ENCODE results near the gene EDC3.
"Not testable (repeated sequence)": the region's sequence is repeated elsewhere in the genome, so short reads cannot be mapped to it uniquely, and the experiment has no call there.

EDC3 gene

GRCh38 chr15:74710319-74711094 lies 14.7 kb upstream of the EDC3 start:
- no peak for DNase-seq

- DNase-seq: no peak
Measured at GRCh38 chr15:74709892-74710291, 14.1 kb upstream of the EDC3 start.

- DNase-seq: no peak
Measured at GRCh38 chr15:74709011-74709410, 13.2 kb upstream of the EDC3 start.

- no peak for DNase-seq
Measured at GRCh38 chr15:74696808-74697207, 984 bp upstream of the EDC3 start.

- no peak for DNase-seq
Measured at GRCh38 chr15:74696398-74696729, 540 bp upstream of the EDC3 start.

GRCh38 chr15:74692327-74692726 lies 3.5 kb downstream of the EDC3 start:
- DNase-seq: no peak

- DNase-seq: no peak
Measured at GRCh38 chr15:74683758-74684157, 12.1 kb downstream of the EDC3 start.

- DNase-seq: no peak
Measured at GRCh38 chr15:74682954-74683353, 12.9 kb downstream of the EDC3 start.

- no peak for DNase-seq
Measured at GRCh38 chr15:74680456-74680855, 15.4 kb downstream of the EDC3 start.

GRCh38 chr15:74676801-74677200 lies 19.0 kb downstream of the EDC3 start:
- no peak for DNase-seq

- no peak for DNase-seq
Measured at GRCh38 chr15:74674161-74674560, 21.7 kb downstream of the EDC3 start.

GRCh38 chr15:74669627-74670026 lies 26.2 kb downstream of the EDC3 start:
- DNase-seq: no peak

- no peak for DNase-seq
Measured at GRCh38 chr15:74667975-74668374, 27.8 kb downstream of the EDC3 start.

GRCh38 chr15:74664670-74665069 lies 31.2 kb downstream of the EDC3 start:
- no peak for DNase-seq

- no peak for DNase-seq
Measured at GRCh38 chr15:74664028-74664616, 31.7 kb downstream of the EDC3 start.

- DNase-seq: no peak
Measured at GRCh38 chr15:74663303-74664027, 32.4 kb downstream of the EDC3 start.

- DNase-seq: no peak
Measured at GRCh38 chr15:74662064-74662860, 33.6 kb downstream of the EDC3 start.

- DNase-seq: not testable (repeated sequence)
Measured at GRCh38 chr15:74661280-74661679, 34.5 kb downstream of the EDC3 start.

GRCh38 chr15:74657846-74658245 lies 38.0 kb downstream of the EDC3 start:
- peak; percentile 73 for DNase-seq

- DNase-seq: no peak
Measured at GRCh38 chr15:74656935-74657535, 38.8 kb downstream of the EDC3 start.

GRCh38 chr15:74655424-74655823 lies 40.4 kb downstream of the EDC3 start:
- peak; percentile 62 for DNase-seq

GRCh38 chr15:74653426-74654102 lies 42.3 kb downstream of the EDC3 start:
- DNase-seq: peak; percentile 77
